ENCODE data around the gene DUOXA2.

Gene DUOXA2

DNA sequence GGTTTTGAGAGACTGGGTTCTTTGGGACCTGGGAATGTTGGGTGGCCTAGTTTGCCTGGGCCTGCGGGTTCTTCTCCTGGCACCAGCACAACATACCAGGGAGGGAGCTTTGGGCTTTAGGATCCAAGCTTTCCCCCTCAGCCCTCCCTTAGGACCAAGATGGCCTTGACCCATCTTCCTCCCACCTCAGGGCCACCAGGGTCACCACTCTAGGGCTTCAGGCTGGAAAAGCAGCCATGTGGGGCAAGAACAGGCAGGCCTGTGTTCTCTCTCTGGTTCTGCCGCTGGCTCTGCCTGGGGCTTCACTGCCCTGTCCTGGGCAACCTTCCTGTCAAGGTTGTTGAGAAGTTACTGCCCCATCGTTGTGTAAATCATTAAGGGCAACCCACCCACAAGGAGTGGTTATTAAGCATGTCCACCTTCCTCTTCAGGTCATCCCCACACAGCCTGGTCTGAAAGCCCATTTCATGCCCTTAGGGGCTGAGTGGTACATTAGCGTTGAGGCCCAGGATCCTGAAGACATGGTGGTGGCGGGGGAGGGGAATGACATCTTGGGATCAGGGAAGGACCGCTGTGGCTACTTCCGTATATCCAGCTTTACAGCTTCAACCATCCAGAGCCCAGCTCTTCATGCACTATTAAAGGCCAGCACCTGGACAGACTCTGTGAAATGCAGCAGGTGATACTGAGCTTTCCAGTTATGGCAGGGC, 16.3 kb downstream of the DUOXA2 start:
- Histone ChIP-seq H3K27ac (no peak overlapping the region), H4K20me1 (ENCODE audit: insufficient read depth) (no peaks in the 10 kb centered on the region), H3K4me2 (no peak overlapping the region), H3K9ac (no peak overlapping the region), H2AFZ (ENCODE audit: low read depth) (no peak overlapping the region), H3K27me3 (ENCODE audit: insufficient read depth, low read depth) (no peaks in the 10 kb centered on the region), H3K4me1 (ENCODE audit: low read depth, poor library complexity, severe bottlenecking) (no peaks in the 10 kb centered on the region), H3K36me3 (ENCODE audit: insufficient read depth) (no peaks in the 10 kb centered on the region), H3K4me3 (IDR thresholded peaks at IDR 0.05; ENCODE audit: insufficient read depth, low read depth, low read length) (no peak overlapping the region), H3K79me2 (ENCODE audit: insufficient read depth, low read depth) (no peaks in the 10 kb centered on the region)
- TF ChIP-seq, protein P1, sequence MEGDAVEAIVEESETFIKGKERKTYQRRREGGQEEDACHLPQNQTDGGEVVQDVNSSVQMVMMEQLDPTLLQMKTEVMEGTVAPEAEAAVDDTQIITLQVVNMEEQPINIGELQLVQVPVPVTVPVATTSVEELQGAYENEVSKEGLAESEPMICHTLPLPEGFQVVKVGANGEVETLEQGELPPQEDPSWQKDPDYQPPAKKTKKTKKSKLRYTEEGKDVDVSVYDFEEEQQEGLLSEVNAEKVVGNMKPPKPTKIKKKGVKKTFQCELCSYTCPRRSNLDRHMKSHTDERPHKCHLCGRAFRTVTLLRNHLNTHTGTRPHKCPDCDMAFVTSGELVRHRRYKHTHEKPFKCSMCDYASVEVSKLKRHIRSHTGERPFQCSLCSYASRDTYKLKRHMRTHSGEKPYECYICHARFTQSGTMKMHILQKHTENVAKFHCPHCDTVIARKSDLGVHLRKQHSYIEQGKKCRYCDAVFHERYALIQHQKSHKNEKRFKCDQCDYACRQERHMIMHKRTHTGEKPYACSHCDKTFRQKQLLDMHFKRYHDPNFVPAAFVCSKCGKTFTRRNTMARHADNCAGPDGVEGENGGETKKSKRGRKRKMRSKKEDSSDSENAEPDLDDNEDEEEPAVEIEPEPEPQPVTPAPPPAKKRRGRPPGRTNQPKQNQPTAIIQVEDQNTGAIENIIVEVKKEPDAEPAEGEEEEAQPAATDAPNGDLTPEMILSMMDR (conservative IDR thresholded peaks at IDR 0.05; ENCODE audit: low read depth, low read length) = no peak

DNA sequence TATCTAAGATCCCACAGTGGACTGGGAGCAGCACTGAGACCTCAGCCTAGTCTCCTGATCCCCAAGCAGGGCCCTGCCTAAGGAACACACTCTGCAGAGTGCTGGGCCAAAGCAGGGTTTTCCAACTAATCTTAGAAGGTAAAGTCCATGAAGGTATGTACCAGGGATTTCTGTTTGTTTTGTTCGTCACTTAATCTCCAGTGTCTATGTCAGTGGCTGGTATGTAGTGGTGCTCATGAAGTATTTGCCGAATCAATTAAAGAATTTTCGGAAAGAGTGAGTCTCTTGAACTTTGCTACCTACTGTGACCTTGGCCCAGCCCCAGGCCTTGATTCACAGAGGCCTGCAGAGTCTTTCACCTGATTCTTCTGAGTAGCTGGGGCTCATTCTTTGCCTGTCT, 17.4 kb downstream of the DUOXA2 start:
- Histone ChIP-seq H4K20me1 (ENCODE audit: insufficient read depth) (no peaks in the 10 kb centered on the region), H3K27me3 (ENCODE audit: insufficient read depth, low read depth) (no peaks in the 10 kb centered on the region), H3K4me3 (IDR thresholded peaks at IDR 0.05; ENCODE audit: insufficient read depth, low read depth, low read length) (no peak overlapping the region), H3K4me1 (ENCODE audit: low read depth, poor library complexity, severe bottlenecking) (no peaks in the 10 kb centered on the region), H3K27ac (no peak overlapping the region), H3K79me2 (ENCODE audit: insufficient read depth, low read depth) (no peaks in the 10 kb centered on the region), H3K4me2 (no peak overlapping the region), H3K36me3 (ENCODE audit: insufficient read depth) (no peaks in the 10 kb centered on the region), H2AFZ (ENCODE audit: low read depth) (no peak overlapping the region), H3K9ac (no peak overlapping the region)
- TF ChIP-seq, protein P1 (conservative IDR thresholded peaks at IDR 0.05; ENCODE audit: low read depth, low read length) = no peak

DNA sequence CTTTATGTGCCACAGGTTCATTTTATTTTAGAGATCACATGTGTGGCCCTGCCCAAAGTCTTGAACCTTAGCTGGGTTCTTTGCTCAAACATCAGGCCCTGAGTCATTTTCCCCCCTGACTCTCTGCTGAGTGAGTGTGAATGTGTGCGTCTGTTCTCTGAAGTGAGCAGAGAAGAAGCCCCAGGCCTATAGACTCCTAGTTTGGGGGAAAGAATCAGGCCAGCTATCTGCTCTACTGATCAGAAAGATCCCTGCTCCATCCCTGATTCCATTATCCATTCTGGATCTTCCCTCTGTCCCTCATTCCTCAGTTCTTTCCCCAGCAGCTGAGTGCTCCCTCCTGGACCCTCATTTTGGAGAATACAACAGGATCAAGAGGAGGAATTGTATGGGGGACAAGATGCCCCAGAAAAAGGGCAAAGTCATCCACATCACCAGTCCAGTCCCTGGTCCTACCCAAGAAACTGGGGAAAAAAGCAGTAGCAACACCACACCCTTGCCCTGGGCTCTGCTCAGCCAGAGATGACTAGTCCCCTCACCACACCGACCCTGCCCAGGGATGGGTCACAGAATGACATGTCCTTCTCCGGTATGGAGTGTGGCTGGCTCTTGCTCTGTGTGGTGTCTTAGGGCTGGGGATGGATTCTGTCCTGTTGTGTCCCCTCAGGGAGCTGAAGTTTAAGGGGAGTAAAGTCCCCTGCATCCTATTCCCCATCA, 18.9 kb downstream of the DUOXA2 start:
- Histone ChIP-seq H3K9ac (no peak overlapping the region), H3K79me2 (ENCODE audit: insufficient read depth, low read depth) (no peaks in the 10 kb centered on the region), H3K4me2 (no peak overlapping the region), H4K20me1 (ENCODE audit: insufficient read depth) (no peaks in the 10 kb centered on the region), H3K27me3 (ENCODE audit: insufficient read depth, low read depth) (no peaks in the 10 kb centered on the region), H3K4me3 (IDR thresholded peaks at IDR 0.05; ENCODE audit: insufficient read depth, low read depth, low read length) (no peak overlapping the region), H3K4me1 (ENCODE audit: low read depth, poor library complexity, severe bottlenecking) (no peaks in the 10 kb centered on the region), H3K27ac (no peak overlapping the region), H3K36me3 (ENCODE audit: insufficient read depth) (no peaks in the 10 kb centered on the region), H2AFZ (ENCODE audit: low read depth) (no peak overlapping the region)
- TF ChIP-seq, protein P1 (conservative IDR thresholded peaks at IDR 0.05; ENCODE audit: low read depth, low read length) = no peak

DNA sequence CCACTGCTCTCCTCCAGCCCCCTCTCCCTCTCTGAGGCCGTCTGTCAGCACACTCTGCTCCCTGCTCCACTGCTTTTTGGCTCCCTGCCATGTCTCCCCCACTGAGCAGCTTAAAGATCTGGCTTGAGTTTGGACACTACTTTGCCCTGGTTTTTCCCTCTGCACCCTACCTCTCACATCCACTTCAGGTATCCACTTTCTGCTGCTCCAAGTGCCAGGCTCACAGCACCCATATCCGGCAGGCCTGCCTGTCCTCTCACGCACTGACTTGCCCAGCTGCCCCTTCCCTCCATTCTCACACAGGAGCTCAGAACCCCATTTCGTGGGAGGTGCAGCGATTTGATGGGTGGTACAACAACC, 19.4 kb downstream of the DUOXA2 start:
- Histone ChIP-seq H3K36me3 (ENCODE audit: insufficient read depth) (no peaks in the 10 kb centered on the region), H3K27ac (no peak overlapping the region), H3K4me2 (no peak overlapping the region), H3K9ac (no peak overlapping the region), H3K27me3 (ENCODE audit: insufficient read depth, low read depth) (no peaks in the 10 kb centered on the region), H3K4me3 (IDR thresholded peaks at IDR 0.05; ENCODE audit: insufficient read depth, low read depth, low read length) (no peak overlapping the region), H2AFZ (ENCODE audit: low read depth) (no peak overlapping the region), H3K79me2 (ENCODE audit: insufficient read depth, low read depth) (no peaks in the 10 kb centered on the region), H4K20me1 (ENCODE audit: insufficient read depth) (no peaks in the 10 kb centered on the region), H3K4me1 (ENCODE audit: low read depth, poor library complexity, severe bottlenecking) (no peaks in the 10 kb centered on the region)
- TF ChIP-seq, protein P1 (conservative IDR thresholded peaks at IDR 0.05; ENCODE audit: low read depth, low read length) = no peak
